ENCODE results near the gene TBC1D30.

Gene TBC1D30

DNA sequence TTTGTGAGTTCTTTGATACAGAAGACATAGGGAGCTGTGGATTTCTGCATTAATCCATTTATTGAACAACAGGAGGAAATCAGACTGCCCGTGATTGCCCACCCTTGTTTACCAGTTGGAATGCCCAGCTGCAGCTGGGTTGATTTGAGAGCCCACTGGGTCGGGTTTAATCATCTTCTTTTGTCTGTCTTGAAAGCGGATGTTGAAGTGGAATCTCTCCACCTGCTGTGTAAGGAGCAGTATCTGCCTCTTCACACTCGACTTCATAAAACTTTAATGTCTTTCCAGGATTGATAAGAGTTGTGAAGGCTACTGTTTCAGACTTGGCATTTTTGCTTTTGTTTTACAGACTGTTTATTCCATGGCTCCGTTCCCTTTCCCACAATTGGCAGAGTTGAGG, 39.9 kb downstream of the TBC1D30 start:
- no peak for DNase-seq (ENCODE audit: low read depth)

DNA sequence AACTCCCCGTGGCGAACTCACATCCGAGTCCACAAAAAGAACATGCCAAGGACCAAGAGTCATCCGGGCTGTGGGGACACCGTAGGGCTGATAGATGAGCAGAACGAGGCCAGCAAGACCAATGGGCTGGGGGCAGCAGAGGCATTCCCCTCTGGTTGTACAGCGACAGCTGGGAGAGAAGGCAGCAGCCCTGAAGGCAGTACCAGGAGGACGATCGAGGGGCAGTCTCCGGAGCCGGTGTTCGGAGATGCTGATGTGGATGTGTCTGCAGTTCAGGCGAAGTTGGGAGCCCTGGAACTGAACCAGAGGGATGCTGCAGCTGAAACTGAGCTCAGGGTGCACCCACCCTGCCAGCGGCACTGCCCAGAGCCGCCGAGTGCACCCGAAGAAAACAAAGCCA, 50.7 kb downstream of the TBC1D30 start:
- no peak for DNase-seq (ENCODE audit: low read depth)

DNA sequence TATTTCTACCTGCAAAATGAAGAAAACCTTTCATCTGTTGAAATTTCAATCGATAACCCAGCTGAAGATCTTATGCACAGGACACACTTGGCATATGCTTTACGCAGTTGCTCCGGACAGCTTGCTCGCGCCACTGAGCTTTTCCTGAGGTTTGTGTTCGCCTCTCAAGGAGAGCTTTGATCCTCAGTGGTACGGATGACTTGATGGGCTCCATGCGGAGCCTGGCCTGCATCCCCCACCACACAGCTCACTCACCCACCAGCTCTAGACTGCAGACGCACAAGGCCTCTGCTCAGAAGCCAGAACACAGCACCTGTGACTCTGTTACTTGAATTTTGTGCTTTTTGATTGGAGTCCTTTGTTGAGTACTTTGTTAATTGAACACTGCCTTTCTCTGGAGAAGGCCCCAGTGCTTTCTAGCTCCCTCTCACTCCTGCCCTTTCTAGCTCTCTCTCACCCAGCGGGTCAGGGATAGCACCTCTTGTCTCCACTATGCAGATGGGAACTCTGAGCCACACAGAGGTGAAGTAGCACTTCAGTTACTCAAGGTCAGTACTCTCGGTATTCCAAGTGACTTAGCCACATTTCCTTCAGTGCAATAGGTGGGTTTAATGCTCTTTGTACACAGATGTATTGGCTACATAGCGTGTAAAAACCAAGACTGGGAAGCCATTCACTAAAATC, 52.1 kb downstream of the TBC1D30 start:
- DNase-seq (ENCODE audit: low read depth), result no peak

DNA sequence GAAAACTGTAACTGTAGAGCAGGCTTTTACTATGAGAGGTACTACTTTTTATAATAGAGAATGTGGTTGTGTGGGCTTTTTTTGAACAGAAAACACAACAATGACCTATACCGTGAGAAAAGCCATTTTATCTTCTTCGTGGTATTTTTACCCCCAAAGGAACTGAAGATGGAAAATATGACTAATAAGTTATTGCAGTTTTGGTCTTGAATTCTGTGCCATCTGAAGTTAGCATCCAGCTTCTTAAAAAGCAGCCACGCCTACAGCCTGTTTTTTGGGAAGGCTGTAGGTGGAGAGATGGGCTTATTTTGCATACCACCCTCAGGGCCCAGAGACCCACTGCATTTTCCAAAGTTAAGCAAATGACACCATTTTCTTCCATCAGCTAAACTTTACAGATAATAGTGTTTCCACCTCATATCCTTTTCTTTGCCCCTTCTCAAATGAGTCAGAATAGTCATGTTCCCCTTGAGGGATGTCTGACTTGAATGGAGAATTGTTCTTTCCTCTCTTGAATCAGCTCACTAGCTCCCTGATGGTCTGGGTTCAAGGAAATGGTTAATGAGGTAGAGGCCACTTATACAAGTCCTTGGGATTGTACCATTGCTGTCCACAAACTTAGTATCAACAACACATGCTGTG, 53.0 kb downstream of the TBC1D30 start:
- DNase-seq (ENCODE audit: low read depth), result no peak

DNA sequence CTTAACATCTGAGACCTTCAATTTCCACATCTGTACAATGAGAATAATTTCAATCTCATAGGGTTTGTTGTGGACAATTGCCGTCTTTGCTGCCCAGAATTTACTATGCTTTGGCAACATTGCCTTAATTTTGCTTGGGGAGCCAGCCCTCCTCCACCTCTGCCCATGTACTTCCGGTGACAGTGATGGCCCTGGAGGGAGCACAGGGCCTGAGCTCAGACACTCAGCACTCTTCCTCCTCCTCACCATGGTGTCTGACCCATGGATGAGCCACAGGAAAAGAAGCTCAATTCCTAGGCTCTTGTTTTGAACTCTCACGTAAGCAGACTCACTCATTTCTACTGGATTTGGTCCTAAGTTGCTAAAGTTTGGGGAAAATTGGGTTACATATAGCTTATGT, 58.2 kb downstream of the TBC1D30 start:
- no peak for DNase-seq (ENCODE audit: low read depth)

DNA sequence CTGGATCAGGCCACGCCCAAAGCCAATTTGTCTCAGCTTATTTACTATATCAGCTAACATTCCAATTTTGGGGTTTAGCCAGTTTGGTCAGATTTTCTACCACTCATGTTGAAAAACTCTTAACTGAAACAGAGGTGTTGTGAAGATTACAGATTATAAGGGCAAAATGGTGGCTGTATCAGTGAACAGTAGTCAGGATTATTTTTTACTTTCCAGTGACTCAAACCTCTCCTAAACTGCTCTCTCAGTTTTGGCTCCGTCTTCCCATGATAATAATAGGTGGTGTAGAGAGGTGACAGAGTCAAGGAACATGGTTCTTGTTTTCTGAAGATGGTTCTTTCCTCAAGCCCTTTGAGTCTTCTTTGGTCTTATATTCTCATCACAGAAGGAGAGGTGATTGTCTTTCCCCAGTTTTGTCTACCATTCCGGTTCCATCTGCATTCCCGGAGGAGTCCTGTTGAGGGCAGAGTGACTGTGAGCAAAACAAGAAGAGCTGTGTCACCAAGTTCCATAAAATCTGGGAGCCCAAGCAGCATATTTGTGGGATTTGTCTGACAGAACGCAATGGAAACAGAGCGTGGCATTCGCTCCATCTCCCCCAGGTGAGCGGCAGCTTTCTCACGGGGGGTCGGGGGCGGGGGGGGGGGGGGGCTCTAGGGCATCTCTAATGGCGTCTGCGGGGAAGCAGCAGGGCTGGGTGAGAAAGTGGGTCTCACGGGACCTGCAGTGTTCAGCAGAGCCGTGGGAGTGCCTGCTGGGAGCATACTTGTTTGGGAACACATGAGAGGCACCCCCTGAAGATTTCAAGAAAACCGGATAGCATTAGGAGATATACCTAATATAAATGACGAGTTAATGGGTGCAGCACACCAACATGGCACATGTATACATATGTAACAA, 59.1 kb downstream of the TBC1D30 start:
- DNase-seq (ENCODE audit: low read depth), result no peak

DNA sequence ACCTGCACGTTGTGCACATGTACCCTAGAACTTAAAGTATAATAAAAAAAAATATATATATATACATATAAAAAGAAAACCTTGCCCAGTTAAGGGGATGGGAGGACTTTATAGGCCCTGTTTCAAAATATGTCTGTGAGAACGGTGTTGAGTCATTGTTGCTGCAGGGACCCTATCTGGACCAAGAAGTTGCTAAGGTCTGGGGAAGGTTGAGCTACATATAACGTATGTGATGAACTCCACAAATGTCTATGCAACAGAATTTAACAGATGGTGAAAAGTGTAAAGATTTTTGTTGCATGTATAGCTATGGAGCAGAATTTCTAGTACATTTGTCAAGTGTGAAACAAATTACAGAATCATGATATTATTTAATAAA, 59.7 kb downstream of the TBC1D30 start:
- no peak for DNase-seq (ENCODE audit: low read depth)

DNA sequence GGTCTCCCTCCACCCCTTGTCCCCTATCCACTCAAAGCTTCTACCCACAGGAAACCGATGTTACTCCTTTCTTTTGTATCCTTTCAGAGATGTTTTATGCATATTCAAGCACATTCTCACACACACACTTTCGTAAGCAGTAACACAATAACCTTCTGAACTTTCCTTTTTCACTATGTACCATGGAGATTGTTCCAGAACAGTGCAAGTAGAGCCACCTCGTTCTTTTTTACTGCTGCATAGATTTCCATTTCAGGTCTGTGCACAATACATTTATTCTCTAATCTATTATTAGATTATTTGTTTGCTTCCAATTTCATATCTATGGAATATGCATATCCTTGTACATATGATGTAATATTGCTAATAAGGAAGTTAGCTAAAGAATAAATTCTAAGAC, 60.3 kb downstream of the TBC1D30 start:
- DNase-seq (ENCODE audit: low read depth), result no peak

DNA sequence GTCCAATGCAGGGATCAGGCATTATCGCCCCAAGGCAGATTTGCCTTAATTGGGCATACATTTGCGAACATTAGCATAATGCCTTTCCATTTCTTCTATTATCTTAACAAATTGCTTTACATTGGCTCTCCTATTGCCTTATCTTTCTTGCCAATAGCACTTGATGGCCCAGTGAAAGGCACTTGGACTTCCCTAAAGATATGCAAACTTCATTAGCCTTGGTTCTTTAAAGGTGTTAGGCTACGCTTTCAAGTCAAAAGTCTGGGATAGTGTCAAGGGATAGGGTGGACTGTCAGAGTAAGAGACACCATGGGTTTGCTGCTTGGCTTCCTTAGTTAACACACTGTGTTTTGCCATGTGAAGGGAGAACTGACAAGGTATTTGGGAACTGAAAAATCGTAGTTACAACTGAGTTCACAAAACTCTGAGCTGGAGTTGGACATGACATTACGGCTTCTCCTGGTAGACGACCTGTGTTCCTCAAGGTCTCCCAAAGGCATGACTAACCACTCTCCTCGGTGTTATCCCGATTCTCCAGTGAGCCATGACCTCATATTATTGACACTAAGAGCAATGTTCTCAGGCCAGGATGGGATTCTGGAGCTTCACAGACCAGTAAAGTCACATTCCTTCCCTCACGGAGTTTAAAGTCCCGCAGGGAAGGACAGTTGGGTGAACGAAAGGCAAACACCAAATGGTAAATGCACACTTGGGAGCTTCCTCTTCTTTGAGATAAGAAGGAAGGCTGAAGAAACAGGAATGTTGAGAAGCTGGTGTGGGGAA, 65.2 kb downstream of the TBC1D30 start:
- no peak for DNase-seq (ENCODE audit: low read depth)

DNA sequence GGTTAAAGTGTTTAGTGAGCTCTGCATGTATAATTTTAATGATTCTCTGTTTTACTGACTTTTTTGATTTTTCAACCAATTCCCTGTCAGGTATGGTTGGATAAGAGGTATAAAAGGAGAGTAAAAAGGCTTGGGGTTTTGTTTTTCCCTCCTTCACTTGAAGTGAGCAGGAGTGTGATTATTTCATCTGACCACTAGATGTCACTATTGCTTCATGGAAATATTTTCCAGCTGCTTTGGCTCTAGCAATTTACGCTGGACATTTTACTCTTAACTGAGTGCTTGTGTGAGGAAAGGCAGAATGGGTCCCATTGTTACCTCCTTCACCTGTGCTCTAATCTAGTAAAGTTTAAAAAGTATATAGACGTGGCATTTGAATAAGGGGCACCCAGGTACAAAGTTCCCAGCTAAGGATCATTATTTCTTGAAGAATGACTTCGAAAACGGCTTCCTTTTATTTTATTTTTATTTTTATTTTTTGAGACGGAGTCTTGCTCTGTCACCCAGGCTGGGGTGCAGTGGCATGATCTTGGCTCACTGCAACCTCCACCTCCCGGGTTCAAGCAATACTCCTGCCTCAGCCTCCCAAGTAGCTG, 66.5 kb downstream of the TBC1D30 start:
- no peak for DNase-seq (ENCODE audit: low read depth)

DNA sequence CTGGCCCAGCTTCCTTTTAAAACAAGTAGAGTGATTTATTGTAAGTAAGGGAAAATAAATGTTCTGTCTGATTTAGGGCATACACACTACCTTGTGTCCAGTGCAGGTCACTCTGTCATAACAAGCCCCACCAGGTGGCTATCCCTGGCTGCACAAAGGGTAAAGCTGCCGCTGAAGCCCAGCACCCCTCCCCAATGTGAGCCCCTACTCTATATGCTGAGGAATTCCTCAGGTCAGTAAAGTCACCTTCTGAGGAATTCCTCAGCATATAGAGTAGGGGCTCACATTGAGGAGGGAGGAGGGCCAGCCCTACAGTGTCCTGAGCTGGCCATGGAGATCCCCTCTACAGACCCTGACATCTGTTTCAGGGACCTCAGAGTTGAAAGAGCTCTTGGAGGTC, 67.2 kb downstream of the TBC1D30 start:
- DNase-seq (ENCODE audit: low read depth), result no peak

DNA sequence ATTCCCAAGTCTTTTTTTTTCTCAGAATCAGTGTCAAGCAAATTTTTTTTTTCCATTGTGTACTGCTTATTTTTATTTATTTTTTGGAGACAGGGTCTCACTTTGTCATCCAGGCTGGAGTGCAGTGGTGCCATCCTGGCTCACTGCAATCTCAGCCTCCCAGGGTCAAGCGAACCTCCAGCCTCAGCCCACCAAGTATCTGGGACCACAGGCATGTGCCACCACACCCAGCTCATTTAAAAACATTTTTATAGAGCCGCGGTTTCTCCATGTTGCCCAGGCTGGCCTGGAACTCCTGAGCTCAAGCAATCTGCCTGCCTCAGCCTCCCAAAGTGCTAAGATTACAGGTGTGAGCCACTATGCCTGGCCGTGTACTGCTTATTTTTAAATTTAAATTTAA, 68.1 kb downstream of the TBC1D30 start:
- no peak for DNase-seq (ENCODE audit: low read depth)

DNA sequence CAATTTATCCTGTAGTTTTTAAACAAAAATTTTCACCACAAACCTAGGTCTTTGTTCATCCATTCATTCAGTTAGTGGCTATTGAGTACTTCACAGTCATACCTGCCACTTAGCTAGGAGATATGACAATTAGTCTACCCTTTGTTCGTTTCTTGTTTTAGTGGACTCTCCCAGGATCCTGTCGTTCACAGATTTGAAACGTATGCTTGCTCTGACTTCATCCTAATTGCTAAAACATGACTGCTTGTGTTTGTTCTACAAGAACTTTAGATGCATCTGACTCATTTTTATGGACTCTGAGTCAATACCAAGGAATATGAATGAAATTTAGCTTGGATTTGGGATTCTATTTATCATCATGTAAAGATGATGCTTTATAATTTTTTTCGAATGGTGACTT, 69.5 kb downstream of the TBC1D30 start:
- DNase-seq (ENCODE audit: low read depth), result no peak

DNA sequence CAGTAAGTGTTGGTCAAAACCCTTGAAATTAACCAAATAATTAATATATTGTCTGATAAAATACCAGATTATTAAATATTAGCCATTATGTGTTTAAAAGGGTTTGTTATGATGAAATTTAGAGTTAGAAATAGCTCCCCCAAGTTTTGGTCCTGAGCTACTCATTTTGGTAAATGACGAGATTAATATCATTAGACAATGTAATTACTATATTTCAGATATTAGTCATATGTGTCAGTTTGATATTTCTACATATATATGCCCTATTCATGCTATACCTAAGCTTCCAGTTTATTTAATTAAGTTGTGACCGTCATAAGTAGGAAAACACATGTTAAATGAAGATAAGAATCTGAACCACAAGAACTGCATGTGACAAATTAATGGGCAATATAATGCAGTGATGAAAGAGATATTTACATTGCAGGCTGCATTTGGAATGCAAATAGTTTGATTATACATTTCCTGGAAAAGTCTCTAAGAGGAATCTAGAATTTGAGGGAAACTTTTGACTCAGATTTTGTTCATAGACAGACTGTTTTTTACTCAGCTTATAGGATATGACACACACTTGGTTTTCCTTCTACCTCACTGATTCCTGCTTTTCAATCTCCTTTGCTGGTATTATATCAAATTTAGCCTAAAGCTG, 70.5 kb downstream of the TBC1D30 start:
- no peak for DNase-seq (ENCODE audit: low read depth)

DNA sequence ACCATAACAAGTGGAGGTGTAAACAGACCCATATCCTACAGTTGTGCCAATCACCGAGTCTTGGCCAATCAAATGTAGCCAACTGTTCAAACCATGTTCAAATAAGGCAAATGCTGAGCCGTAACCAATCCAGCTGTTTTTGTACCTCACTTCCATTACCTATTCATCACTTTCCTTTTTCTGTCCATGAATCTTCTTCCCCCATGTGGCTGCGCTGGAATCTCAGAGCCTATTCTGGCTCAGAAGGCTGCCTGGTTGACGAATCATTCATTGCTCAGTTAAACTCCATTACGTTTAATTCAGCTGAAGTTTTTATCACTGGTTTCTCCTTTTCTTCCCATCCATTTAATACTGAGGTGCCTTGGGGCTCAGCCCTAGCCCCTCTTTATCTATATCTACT, 71.1 kb downstream of the TBC1D30 start:
- DNase-seq (ENCODE audit: low read depth), result no peak

DNA sequence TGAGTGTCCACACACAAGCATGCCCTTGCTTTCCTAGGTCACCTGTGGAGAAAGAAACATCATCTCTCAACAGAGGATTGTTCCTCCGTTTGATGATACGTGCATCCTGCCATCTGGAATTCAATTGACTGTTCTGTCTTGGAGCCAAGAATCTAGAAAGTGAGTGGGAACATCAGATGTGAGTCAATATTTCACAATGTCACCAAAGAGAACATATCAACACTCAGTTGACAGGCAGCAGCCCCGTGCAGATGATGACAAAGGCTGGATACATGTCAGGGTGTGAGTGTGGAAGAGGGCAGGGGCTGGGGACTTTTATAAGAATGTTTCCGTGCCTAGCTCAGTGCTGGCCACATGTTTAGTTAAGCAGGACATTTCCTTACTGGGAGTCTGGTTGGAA, 76.1 kb downstream of the TBC1D30 start:
- DNase-seq (ENCODE audit: low read depth), result no peak

DNA sequence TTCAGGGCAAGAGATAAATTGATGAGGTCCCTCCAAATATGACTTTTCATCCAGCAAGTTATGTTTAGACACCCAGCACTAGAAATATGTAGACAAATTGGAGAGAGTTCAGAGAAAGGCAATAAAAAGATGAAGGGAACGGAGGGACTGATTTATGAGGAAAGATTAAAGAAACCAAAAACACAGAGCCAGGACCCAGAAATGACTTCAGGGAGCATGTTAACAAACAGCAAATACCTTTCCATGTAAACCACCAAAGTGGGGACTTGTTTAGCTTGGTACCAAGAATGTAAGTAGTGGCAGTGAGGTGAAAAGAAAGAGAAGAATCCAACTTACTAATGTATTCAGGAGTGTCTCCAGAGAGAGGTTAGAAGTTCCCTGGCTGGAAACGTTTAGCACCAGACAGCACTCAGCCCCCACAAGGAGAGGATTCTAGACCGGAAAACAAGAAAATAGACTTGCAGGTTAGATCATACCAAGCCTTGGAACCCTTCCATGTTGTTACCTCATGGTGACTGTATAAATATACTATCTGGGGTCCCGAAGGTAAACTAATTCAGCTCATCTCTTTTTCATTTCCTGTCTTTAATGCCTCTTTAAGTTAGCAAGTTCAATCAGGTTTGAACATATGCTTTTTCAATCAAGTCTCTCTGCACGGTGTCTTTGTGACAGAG, 79.2 kb downstream of the TBC1D30 start:
- DNase-seq (ENCODE audit: low read depth), result no peak

DNA sequence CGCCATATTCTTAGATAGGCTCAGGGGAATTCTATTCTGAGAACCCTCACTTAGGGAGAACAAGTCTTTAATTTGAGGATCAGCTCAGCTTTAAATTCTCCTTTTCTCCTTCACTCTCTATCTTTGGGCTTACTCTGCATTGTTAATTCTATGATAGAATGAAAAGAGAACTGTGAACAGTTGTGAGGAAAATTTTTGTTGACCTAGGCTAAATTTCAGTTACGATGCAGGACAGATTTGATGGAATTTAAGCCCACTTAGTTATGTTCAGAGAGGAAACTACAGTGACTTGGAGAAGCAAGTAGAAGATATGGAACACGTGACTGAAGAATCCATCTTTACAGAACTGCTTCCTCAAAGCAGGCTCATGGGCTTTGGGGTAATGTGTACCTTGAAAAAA, 82.7 kb downstream of the TBC1D30 start:
- no peak for DNase-seq (ENCODE audit: low read depth)

DNA sequence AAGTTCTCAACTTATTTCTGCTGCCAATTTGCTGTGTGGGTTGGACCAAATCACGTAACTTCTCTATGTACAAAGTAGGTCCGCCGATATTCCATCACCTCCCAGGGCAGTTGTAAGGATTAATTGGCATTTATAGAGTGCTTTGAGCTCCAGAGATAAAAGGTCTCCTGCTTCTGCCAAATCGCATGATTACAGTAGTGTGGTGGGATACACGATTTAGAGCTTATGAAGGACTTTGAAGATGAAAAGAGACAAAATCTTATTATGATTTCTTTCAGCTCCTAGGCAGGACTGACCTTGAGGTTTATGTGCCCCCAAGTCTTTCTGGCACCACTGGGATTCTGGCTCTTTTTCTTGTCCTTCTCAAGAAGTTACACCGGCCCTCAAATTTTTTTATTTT, 84.7 kb downstream of the TBC1D30 start:
- DNase-seq (ENCODE audit: low read depth), result no peak

DNA sequence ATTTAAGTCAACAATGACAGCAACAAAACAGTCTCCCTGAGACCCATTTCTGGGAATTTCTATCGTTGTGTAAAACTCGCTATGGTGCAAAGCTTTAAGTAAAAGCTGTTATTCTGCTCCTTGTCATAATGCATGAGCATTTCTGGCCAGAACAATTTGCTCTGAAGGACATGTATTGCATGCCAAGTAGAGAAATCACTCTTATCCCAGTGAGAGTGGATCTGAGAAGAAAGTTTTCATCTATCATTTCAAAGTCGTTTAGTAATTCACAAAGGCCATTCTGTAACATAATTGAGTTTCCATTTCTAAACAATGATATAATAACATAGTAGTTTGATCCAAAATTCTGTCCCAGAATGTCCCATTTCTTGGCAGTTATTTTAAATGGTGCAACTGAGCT, 86.6 kb downstream of the TBC1D30 start:
- no peak for DNase-seq (ENCODE audit: low read depth)

DNA sequence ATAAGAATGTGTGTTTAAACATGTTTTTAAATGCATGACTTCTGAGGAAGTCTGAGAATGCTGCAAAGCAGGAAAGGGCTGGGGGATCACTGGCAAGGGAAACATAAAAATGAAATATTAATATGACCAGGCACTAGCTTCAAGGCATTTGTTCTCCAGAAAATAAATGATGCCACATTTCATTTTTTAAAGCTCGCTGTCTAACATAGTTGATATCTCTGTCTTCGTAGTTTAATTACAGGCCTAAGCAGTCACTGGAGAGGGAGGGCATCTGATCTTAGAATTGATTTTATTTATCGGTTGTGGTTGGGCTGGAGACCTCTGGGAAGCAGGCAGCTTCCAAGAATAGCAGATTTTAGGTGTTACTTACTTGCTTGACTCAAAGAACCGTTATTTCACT, 87.5 kb downstream of the TBC1D30 start:
- DNase-seq (ENCODE audit: low read depth), result no peak
